Fibroblast of mammary gland (primary cell): ENCODE measurements around the gene CHN2.

Experiments used
- DNase-seq: peaks from one replicate; pipeline ENCODE4 v3.0.0-alpha.2; 2010; ENCODE audit warnings: low read depth
- H3K4me3 ChIP-seq: 2 replicates; pipeline ENCODE4 v1.5.1; 2011; ENCODE audit warnings: low read depth, mild to moderate bottlenecking, low read length, moderate library complexity; ENCODE audit not compliant: control insufficient read depth
- TF ChIP-seq, protein P1 (sequence below): conservative IDR thresholded peaks from 2 replicates; pipeline ENCODE4 v1.5.1; 2011; ENCODE audit warnings: low read depth, low read length, inconsistent platforms; ENCODE audit not compliant: control insufficient read depth, insufficient read depth

CHN2 gene

GRCh38 chr7:29410996-29411395 lies 216.4 kb downstream of the CHN2 start:
- TF ChIP-seq, protein P1, sequence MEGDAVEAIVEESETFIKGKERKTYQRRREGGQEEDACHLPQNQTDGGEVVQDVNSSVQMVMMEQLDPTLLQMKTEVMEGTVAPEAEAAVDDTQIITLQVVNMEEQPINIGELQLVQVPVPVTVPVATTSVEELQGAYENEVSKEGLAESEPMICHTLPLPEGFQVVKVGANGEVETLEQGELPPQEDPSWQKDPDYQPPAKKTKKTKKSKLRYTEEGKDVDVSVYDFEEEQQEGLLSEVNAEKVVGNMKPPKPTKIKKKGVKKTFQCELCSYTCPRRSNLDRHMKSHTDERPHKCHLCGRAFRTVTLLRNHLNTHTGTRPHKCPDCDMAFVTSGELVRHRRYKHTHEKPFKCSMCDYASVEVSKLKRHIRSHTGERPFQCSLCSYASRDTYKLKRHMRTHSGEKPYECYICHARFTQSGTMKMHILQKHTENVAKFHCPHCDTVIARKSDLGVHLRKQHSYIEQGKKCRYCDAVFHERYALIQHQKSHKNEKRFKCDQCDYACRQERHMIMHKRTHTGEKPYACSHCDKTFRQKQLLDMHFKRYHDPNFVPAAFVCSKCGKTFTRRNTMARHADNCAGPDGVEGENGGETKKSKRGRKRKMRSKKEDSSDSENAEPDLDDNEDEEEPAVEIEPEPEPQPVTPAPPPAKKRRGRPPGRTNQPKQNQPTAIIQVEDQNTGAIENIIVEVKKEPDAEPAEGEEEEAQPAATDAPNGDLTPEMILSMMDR: no peak
- H3K4me3 ChIP-seq: no peak overlapping the region
- DNase-seq: no peak

DNA sequence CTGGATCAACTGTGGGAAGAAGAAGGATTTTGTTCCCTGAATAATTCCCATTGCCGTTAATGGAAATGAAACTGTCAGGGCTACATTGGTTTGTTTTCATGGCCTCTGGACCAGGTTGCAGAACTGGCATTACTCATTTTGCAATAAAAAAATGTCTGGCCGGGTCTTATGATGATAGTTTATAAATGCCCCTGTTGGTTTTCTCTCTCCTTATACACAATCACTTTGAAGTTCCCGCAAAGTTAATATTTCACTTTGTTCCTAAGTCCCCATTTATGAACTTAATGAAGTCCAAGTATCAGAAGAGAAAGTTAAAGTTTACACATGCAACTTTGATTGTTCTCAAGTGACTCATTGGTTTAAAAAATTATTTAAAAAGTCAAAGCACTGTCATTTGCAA lies 218.3 kb downstream of the CHN2 start:
- DNase-seq: no peak
- TF ChIP-seq, protein P1: no peak
- no peak overlapping the region for H3K4me3 ChIP-seq

GRCh38 chr7:29413626-29414136 lies 219.1 kb downstream of the CHN2 start:
- TF ChIP-seq, protein P1: no peak
- no peak for DNase-seq
- no peak overlapping the region for H3K4me3 ChIP-seq

DNA sequence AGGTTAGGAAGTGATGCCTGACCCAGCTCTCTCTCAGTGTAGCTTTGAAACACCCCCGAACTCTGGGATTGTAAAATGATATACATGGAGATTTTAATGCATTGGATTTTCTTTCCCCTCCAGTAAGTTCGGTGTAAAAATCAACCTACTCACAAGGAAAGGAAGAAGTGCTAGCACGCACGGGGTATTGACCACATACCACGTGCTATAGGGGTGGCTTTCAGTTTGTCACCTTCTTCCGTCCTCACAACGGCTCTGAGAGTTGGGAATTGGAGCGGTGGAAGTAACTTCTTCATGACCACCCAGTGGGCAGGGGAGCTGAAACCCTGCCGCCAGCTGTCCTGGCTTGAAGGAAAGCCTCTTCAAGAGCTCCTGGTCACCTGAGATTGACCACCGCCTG lies 219.6 kb downstream of the CHN2 start:
- DNase-seq: no peak
- TF ChIP-seq, protein P1: no peak
- no peak overlapping the region for H3K4me3 ChIP-seq

DNA sequence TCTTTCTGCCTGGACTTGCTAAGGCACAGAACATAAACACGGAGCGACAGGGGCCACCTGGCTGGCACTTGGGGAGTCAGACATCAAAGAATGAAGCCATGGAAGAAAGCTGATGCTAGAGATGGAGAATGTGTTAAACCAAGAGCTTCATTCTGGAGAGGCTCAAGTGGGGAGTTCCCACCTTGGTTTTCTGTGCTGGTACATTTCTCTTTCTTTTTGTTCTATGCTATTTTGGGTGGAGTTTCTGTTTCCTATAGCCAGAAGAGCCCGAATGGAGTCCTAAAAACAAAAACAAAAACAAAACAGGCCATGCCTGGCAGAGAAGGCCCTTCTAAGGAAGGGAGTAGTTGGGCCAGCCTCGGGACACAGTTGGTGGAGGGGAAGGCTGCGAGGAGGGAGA lies 220.6 kb downstream of the CHN2 start:
- DNase-seq: no peak
- TF ChIP-seq, protein P1: no peak

GRCh38 chr7:29416276-29416937 lies 221.8 kb downstream of the CHN2 start:
- no peak for DNase-seq
- TF ChIP-seq, protein P1: no peak
- H3K4me3 ChIP-seq: no peak overlapping the region

More for the DNA sequence above, 220.6 kb downstream of the CHN2 start:
- H3K4me3 ChIP-seq: no peak overlapping the region
